Mammary epithelial cell (primary cell): Measurements from ENCODE around the gene PAF1.

Experiments used
- CTCF ChIP-seq, 2 donors: IDR thresholded peaks in 1 of 2; conservative IDR thresholded peaks in 1 of 2; 2 replicates each; pipeline ENCODE4 v1.5.1; 2011 to 2012; ENCODE audit warnings: inconsistent platforms in 2 of 2, low read length in 2 of 2, mild to moderate bottlenecking in 2 of 2, control low read depth in 1 of 2, low read depth in 1 of 2; ENCODE audit not compliant: insufficient read depth in 1 of 2; ENCODE audit errors: extremely low read depth in 1 of 2
- EZH2 ChIP-seq: IDR thresholded peaks from 2 replicates; pipeline ENCODE4 v1.6.1; 2012; ENCODE audit warnings: low read length, inconsistent platforms, borderline replicate concordance

- TF ChIP-seq CTCF (conservative IDR thresholded peaks at IDR 0.05 in 1 of 2, IDR thresholded peaks at IDR 0.05 in 1 of 2; ENCODE audit: extremely low read depth in 1 of 2, insufficient read depth in 1 of 2, low read depth in 1 of 2, low read length in 2 of 2) (no peak), EZH2 (no peak)
Measured at GRCh38 chr19:39342647-39343305, 48.1 kb downstream of the PAF1 start.
